PC-9 (cell line): ENCODE results near the gene NSMCE1.

Source experiments
- CTCF ChIP-seq: fragments of 200-600 bp; sonication (generic); conservative IDR thresholded peaks from 2 replicates; pipeline ENCODE4 v1.6.1; 2017; ENCODE audit warnings: mixed run types, antibody characterized with exemption, mild to moderate bottlenecking, moderate library complexity
- EZH2 ChIP-seq: fragments of 200-600 bp; sonication (generic); IDR thresholded peaks from 2 replicates; pipeline ENCODE4 v1.8.0; 2017; ENCODE audit warnings: antibody characterized with exemption, low read depth

DNA sequence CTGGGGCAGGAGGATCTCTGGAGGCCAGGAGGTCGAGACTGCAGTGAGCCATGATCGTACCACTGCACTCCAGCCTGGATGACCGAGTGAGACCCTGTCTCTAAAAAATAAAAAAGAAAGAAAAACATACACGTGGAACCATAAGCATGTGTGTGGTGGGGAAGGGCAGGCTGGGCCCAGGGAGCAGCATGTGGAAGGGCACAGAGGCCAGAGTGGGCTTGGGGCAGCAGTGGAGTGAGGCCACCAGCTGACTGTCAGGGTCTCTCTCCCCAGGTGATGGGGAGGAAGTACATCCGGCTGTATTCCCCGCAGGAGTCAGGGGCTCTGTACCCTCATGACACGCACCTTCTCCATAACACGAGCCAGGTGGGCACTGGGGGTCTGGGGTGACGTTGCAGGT is 48.5 kb downstream of the NSMCE1 start:
- TF ChIP-seq CTCF (no peak), EZH2 (no peak)
